Kidney capillary endothelial cell (primary cell): ENCODE data around the gene GALNT17.

Source experiments
- DNase-seq: peaks from one replicate; pipeline ENCODE4 v3.0.0-alpha.2; 2018; ENCODE audit warnings: low spot score

Gene GALNT17

DNA sequence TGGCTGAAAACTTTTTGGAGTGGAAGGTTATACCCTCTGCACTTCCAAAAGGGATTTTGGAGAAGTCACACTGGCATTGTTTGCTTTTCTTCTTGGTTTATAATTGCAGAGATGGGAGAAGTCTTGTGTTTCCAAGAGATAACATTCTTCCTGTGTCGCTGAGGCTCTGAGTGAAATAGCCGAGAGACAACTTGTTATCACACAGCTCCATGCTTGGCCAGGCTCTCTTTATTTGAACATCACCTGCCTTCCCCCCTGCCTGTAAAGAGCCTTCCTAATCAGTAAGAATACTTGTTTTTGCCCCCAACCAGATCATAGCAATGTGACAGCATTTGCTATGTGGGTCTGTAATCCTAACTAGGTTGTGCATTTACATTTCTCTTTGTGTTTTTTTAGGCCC lies 270.7 kb downstream of the GALNT17 start:
- no peak for DNase-seq

DNA sequence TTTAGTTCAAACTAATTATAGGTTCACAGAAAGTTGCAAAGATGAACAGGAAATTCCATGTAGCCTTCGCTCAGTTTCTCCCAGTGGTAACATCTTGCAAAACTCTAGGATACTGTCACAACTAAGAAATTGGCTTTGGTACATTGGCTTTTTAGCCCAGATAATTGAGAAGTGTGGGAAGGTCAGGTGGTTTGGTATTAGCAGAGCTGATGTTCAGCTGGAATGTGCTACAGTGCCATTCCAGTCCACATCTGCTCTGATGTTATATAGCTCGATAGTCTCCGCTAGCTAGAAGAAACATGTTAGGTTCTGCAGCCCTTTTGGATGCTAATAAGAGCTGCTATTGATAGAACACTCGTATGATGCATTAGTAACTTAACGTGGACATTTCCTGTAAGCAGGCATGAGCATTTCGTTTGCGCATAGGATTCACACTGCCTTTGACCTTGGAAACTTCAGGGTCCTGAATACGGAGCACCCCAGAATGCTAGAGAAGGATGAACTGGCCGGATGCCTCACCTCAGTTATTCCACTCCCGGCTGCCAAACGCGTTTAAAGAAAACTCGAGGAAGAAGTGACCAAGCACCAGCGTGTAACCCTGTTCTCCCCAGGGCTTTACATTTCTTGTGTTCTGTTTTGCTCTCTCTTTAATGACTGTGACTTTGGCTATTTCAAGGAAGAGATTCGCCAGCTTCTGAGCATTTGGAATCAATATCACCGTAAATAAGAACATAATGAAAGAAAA lies 271.4 kb downstream of the GALNT17 start:
- no peak for DNase-seq

DNA sequence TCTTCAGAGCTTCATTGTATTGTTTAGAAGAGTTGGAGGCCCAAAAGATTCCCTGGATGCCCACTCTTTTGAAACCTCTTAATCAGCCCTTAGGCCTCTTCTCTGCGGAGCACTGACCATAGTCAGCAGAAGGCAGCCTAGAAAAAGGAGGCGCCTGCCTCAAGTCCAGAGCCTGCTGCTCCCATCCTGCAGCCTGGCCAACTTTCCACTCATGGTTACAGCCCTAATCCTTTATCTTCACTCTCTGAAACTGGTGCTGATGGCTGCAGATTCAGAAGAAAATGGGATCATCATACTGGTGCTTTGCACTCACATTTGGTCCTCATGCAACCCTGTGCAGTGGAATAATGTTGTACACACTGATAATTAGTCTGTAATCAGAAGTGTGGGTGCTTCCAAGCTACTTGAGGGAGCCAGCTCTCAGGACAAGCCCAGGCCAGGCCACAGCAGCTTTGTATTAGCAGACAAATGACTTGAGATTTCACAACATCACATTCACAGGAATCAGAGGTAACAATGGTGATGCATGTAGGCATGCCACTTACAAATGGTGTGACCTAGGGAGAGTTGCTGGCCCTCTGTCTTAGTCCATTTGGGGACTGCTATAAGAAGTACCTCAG lies 272.9 kb downstream of the GALNT17 start:
- DNase-seq, result no peak

DNA sequence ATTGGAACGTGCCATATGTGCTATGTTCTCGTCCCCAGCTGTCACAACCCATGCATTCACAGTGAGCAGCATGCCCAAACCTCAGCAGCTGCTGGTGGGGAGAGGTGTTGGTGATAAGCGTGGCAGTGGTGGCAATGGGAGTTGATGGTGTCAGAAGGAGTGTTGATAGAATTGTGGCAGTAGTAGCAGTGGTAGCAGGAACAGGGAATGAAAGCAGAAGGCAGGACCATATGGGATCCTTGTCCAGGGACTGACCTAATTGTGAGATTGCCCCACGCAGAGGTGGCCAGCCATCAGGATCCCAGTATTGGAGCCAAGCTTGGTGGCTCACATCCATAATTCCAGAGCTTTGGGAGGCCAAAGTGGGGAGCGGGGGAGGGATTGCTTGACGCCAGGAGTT lies 276.3 kb downstream of the GALNT17 start:
- DNase-seq, result no peak

- no peak for DNase-seq
These were observed 277.7 kb downstream of the GALNT17 start for GRCh38 chr7:71409550-71410157.

DNA sequence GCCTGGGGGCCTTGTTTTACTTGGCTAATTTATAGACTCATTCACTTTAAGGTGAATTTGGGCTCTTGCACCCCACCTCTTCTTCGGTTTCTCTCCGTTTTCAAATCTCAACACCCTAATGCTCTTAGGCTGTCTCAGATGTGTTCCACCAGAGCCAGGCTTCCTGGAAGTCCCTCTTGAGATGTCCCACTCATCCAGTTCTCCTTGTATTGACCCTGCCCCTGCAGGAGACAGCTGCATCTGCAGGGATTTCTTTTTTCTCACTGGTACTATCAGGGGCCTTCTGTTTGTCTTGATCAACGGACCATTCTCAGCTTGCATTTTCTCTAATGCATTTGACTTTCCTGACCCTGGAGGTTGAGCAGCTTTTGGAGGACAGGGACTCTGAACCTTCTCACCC lies 279.5 kb downstream of the GALNT17 start:
- DNase-seq, result no peak

GRCh38 chr7:71414490-71414889 lies 282.5 kb downstream of the GALNT17 start:
- no peak for DNase-seq

GRCh38 chr7:71419546-71420337 lies 287.8 kb downstream of the GALNT17 start:
- no peak for DNase-seq

DNA sequence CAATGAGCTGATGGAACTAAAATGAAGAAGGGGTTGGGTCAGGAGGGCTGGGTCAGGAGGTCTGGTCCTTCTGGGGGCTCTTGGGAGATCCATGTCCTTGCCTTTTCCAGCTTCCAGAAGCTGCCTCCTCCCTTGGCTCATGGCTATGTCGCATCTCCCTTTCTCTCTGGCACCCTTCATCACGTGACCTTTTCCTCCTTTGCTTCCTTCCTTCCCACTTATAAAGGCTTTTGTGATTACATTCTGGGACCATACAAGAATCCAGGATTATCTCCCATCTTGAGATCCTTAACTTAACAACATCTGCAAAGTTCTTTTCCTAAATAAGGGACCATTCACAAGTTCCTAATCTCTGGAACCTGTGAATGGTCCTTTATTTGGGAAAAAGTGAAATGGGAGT lies 290.2 kb downstream of the GALNT17 start:
- no peak for DNase-seq

GRCh38 chr7:71424166-71425035 lies 292.5 kb downstream of the GALNT17 start:
- DNase-seq, result no peak

- DNase-seq, result no peak
These were observed 297.1 kb downstream of the GALNT17 start for GRCh38 chr7:71429083-71429482.

DNA sequence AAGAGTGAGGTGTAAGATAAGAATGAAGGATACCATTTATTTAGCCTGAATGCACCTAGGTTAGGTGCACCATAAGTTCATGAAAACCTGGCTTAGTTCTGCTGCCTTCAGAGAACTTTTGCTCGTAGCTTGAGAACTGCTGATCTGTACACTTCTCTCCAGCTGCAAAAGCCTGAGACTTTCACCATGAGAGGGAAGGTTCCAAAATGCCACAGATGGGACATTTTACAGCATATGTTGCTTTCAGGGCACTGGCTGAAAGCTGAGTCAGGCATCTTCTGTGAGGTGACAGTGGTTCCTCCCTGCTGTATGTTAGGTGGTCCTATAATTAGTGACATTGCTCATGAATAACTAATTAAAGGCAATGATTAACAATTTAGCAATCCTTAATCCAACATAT lies 298.3 kb downstream of the GALNT17 start:
- no peak for DNase-seq

DNA sequence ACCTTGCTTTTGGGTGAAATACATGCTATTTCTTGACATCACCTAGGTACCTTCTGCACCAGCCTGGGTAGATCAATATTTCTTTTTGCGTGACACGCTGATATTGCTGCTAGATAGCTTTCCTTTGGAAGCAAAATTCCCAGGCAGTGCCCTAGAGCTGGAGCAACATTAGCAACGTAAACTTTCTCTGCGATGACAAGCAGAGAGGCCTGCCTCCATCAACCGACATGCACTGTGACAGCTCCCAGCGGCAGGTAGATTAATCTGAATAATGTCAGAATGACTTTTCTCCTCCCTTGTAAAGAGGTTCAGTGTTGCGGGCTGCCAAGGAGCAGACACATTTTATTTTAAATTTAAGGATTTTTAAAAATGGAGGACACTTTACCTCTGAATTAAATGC lies 307.4 kb downstream of the GALNT17 start:
- DNase-seq, result no peak

DNA sequence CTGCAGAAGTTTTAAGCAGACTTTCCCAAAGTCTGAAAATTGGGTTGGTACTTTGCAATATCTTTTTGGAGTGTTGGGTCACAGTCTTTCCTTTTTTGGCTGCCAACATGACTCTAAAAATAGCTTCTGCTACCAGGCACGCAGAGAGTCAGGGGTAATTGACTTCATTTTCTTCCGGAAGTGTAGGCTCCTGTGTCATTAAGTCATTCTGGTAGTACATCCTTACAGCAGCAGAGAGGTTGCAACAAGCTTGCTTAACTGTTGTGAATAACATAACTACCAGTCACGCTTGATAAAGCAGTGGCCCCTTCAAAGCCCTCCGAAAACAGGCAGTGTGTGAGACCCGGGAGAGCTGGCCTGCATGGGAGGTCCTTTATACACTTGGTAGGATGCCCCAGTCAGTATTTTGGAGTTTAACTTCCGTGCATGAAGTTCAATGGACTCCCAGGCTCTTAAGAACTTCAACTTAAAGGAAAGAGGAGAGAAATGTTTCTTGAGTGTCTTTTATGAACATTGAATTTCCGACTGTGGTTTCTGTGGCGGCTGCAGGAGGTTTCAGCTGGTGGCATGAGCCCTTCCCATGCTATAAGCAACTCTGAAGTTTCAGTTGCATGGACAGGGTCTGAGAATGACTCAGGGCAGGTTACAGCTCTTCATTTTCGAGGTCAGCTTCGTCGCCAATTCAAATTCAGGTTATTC lies 310.7 kb downstream of the GALNT17 start:
- DNase-seq, result no peak

- no peak for DNase-seq
These were observed 311.2 kb downstream of the GALNT17 start for GRCh38 chr7:71443191-71443530.

DNA sequence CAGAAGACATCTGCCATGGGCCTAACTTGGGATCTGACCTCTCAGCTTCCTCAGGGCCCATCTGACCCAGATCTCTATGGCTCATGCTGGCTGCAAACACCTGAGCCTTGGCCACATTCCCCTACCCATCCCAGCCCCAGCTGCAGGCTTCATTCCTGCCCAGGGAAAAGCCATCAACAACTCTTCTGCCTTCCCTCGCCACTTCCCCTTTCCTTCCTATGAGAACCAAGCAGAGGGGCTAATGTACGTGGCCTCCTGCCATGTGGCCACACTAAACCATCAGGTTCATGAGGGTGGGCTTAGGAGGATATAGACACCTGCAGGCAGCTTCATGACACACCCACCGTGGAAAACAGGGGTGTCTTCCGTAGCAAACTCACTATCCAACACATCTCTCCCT lies 312.2 kb downstream of the GALNT17 start:
- DNase-seq, result no peak

- no peak for DNase-seq
These were observed 321.7 kb downstream of the GALNT17 start for GRCh38 chr7:71453630-71454029.

DNA sequence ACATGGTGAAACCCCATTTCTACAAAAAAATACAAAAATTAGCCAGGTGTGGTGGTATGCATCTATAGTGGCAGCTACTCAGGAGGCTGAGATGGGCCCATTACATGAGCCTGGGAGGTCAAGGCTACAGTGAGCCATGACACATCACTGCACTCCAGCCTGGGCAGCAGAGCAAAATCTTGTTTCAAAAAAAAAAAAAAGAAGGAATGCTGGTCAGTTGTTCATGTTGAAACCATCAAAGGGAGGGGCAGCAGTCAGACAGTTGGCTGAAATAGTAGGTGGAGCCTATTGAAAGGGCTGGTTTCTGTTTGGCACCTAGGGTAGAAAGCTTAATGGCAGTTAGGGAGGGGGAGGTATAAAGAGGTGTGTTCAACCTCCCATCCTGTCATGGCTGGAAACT lies 323.0 kb downstream of the GALNT17 start:
- no peak for DNase-seq

DNA sequence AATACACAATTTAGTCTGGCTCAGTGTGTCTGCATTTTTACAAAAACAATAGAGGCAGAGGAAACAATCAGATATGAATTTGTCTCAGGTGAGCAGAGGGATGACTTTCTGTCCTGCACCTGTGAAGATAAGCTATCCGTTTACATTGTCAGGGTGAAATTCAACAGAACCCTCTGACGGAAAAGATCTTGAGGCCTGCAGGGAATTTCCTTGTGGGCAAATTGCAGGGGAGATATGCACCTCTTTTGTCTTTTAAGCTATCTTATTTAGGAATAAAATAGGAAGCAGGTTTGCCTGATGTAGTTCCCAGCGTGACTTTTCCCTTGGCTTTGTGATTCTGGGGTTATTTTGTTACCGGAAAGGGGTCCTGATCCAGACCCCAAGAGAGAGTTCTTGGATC lies 325.1 kb downstream of the GALNT17 start:
- no peak for DNase-seq

DNA sequence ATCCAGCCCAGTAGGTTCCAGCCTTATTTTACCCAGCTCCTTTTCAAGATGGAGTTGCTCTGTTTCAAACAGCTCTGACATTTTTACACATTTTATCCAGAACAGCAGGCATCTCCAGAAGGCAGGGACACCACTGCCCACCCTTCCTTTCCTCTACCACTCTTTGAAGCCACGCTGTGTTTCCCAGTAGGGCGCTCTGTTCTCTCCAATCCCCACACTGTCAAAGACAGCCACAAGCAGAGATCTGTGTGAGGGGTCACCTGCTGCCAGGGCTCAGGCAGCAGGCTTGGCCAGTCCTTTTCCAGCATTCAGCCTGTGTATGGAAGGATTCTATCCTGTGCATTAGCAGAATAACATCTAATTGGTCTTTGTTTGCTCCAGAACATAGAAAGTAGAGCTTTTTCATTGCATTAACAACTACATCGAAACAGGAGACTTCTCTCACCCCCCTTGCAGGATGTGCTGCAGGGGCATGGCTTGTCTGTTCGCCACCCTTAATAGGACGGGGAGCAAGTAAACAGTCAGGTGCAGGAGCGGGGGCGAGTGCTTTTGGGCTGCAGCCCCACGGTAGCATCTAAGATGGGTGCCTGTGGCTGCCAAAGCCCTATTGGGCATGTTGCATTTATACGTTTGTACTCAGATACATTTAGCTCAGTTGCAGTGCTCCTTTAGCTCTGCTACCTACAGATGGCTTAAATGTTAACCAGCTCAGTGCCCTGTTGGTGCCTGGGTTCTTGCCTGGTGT lies 326.1 kb downstream of the GALNT17 start:
- no peak for DNase-seq

DNA sequence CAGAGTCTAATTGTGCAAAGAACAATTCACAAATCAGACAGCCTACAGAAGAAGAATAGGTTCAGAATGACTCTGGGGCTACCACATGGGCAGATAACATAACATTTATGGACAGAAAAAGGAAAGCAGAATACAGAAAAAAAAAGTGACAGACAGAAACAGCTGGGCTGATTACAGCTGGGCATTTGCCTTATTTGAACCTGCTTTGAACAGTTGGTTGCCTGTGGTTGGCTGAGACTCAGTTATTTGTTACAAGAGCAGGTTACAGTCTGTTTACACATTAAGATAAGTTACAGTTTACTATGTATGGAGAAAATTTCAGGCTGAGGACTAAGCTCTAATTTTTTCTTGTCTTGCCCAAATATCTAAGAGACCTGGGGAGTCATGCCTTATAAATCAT lies 327.2 kb downstream of the GALNT17 start:
- DNase-seq, result no peak
